HG03045 (cell line): ENCODE data around the gene NEO1.

Experiments
- ATAC-seq: cut with Tn5 transposase; IDR thresholded peaks from one replicate; pipeline ENCODE4 v1.9.1; 2021; ENCODE audit warnings: mild to moderate bottlenecking, moderate library complexity; ENCODE audit not compliant: unreplicated experiment

Gene NEO1

GRCh38 chr15:73346735-73347312 is 294.6 kb downstream of the NEO1 start:
- ATAC-seq: no peak

GRCh38 chr15:73349191-73349590 is 296.9 kb downstream of the NEO1 start:
- no peak for ATAC-seq

- no peak for ATAC-seq
Measured at GRCh38 chr15:73352082-73352481, 299.8 kb downstream of the NEO1 start.

- no peak for ATAC-seq
Measured at GRCh38 chr15:73353734-73354133, 301.5 kb downstream of the NEO1 start.

- ATAC-seq: no peak
Measured at GRCh38 chr15:73354241-73354640, 302.0 kb downstream of the NEO1 start.
